Measurements from ENCODE around the gene CCDC85C. TPM values are rescaled to one million over a fixed set of nuclear protein-coding genes. Genes with fewer than 3 reads are reported as not detected.

Gene CCDC85C
- total RNA-seq, 1 experiment from 2014 or later = 33.2 TPM

DNA sequence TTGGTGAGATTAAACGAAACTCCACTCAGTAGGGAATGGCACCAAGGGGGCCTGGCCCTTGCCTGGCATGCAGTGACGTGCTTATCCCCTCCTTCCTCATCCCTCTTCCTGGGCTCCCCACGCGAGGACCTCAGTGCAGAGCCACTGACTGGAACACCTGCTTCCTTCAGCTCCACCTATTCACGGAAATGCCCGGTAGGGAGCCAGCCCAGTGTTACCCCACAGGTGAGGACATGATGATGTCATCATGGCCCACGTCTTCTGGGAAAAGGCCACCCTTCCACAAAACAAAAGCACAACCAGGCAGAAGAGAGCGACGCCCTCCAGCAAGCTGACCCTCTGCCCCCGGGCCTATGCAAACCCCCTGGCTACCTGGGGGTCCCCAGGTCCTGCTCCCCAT is 42.1 kb downstream of the CCDC85C start:
- DNase-seq = no peak
- Histone ChIP-seq H3K9me3 (ENCODE audit: control insufficient read depth, low read depth, low read length) (no peaks in the 10 kb centered on the region), H3K4me1 (ENCODE audit: insufficient read depth, low read length) (peaks cover 13% of the 10 kb centered on the region), H3K23ac (ENCODE audit: insufficient read length, low read depth, low read length) (no peak overlapping the region), H3K56ac (ENCODE audit: insufficient read length, low read depth, low read length) (no peak overlapping the region), H3K23me2 (ENCODE audit: insufficient read length, low read depth, low read length, poor library complexity, severe bottlenecking) (no peaks in the 10 kb centered on the region), H3K18ac (ENCODE audit: insufficient read length, low read depth, low read length) (no peak overlapping the region), H4K8ac (replicated peaks; ENCODE audit: insufficient read length, low read depth, low read length) (no peak overlapping the region), H2BK5ac (ENCODE audit: insufficient read length, low read length) (no peak overlapping the region), H2BK12ac (ENCODE audit: insufficient read length, low read depth, low read length) (no peak overlapping the region), H2AFZ (ENCODE audit: low read length) (no peak overlapping the region), H2BK20ac (ENCODE audit: low read depth, low read length, poor library complexity, severe bottlenecking) (no peak overlapping the region), H3K9ac (ENCODE audit: extremely low read depth, insufficient read length, low read length) (no peak overlapping the region), H4K20me1 (ENCODE audit: control insufficient read depth, insufficient read depth, insufficient read length) (no peaks in the 10 kb centered on the region), H2BK15ac (ENCODE audit: low read depth, low read length) (no peak overlapping the region), H3T11ph (ENCODE audit: low read length) (no peak overlapping the region), H4K5ac (ENCODE audit: insufficient read length, low read depth, low read length) (no peak overlapping the region), H3K4ac (ENCODE audit: low read depth, low read length) (no peak overlapping the region), H3K14ac (ENCODE audit: insufficient read depth, low read length) (no peak overlapping the region), H2AK5ac (ENCODE audit: insufficient read length, low read length) (no peak overlapping the region), H3K27ac (ENCODE audit: insufficient read length, low read depth, low read length) (no peak overlapping the region), H4K91ac (ENCODE audit: insufficient read length, low read depth, low read length) (no peak overlapping the region), H3K4me2 (ENCODE audit: insufficient read depth, insufficient read length, low read length) (no peak overlapping the region), H2BK120ac (ENCODE audit: low read depth, low read length, poor library complexity, severe bottlenecking) (no peak overlapping the region), H3K79me2 (ENCODE audit: insufficient read depth, low read length) (peaks cover 2% of the 10 kb centered on the region; the same call in 1 of the 2 replicates), H3K27me3 (ENCODE audit: insufficient read depth, low read length) (no peaks in the 10 kb centered on the region), H3K79me1 (ENCODE audit: insufficient read depth, low read depth, low read length, poor library complexity, severe bottlenecking) (no peaks in the 10 kb centered on the region)
- TF ChIP-seq, protein P1, sequence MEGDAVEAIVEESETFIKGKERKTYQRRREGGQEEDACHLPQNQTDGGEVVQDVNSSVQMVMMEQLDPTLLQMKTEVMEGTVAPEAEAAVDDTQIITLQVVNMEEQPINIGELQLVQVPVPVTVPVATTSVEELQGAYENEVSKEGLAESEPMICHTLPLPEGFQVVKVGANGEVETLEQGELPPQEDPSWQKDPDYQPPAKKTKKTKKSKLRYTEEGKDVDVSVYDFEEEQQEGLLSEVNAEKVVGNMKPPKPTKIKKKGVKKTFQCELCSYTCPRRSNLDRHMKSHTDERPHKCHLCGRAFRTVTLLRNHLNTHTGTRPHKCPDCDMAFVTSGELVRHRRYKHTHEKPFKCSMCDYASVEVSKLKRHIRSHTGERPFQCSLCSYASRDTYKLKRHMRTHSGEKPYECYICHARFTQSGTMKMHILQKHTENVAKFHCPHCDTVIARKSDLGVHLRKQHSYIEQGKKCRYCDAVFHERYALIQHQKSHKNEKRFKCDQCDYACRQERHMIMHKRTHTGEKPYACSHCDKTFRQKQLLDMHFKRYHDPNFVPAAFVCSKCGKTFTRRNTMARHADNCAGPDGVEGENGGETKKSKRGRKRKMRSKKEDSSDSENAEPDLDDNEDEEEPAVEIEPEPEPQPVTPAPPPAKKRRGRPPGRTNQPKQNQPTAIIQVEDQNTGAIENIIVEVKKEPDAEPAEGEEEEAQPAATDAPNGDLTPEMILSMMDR (conservative IDR thresholded peaks at IDR 0.05) = no peak
- Mint-ChIP-seq H3K4me1 (peaks cover 48 to 64% of the 10 kb centered on the region in 2 experiments), H3K27me3 (ENCODE audit: low read depth) (no peaks in the 10 kb centered on the region), H3K9me3 (peaks cover 0 to 6% of the 10 kb centered on the region in 2 experiments; a peak in 4 of 5 replicates), H3K4me3 (no peak overlapping the region; a peak in 1 of 5 replicates), H3K27ac (peak overlapping the region in 1 of 3 experiments; percentile 34; a peak in 2 of 7 replicates), H3K36me3 (ENCODE audit: insufficient read depth in 1 of 3, low read depth in 3 of 3) (peaks cover 5 to 13% (median 8%) of the 10 kb centered on the region in 3 experiments; a peak in 6 of 7 replicates)
- no CpG with 5 or more reads among the region's 10 CpGs for WGBS (ENCODE audit: extremely low coverage, insufficient read length, low lambda C conversion rate)
